H1 (cell line): ENCODE results near the gene BCL2L1. TPM values are rescaled to one million over a fixed set of nuclear protein-coding genes. Genes with fewer than 3 reads are reported as not detected.

ENCODE experiments used
- MAFK ChIP-seq: IDR thresholded peaks from 2 replicates; pipeline ENCODE4 v1.6.1; 2012; ENCODE audit warnings: low read depth, mild to moderate bottlenecking, improper control_type of control experiment, low read length
- polyA plus RNA-seq, 7 experiments: library from polyadenylated mRNA; depleted of rRNA in 3 of 7; stranded (reverse) in 5 of 7; unstranded in 2 of 7; fragments of >200 nt in 5 of 7; fragments of 200-250 nt in 2 of 7; gene quantifications; 1 replicate in 5 of 7; 2 replicates in 1 of 7; 4 replicates in 1 of 7; pipeline versions ENCODE4 v1.2.1 to v1.2.3, GENCODE V29; 2011 to 2013; ENCODE audit warnings: missing spikeins in 2 of 7, mixed read lengths in 2 of 7
- total RNA-seq: library from RNA; stranded (reverse); fragmentation: NEBNext Ultra II Directional; extraction: Animal tissue kit (Norgen Biotek cat#: 25700); gene quantifications from 2 replicates; pipeline ENCODE4 v1.2.1, GENCODE V29; 2021

The BCL2L1 gene
- total and polyA plus RNA-seq, 2 of the 8 experiments (the other 6 are each of a cell fraction or from before 2014, with no cell fraction given) = 64.9 to 66.1 TPM

GRCh38 chr20:31654534-31654933, 68.1 kb downstream of the BCL2L1 start (continued):
- TF ChIP-seq MAFK = no peak
